Breast epithelium (tissue), 3 donors: ENCODE measurements around the gene TAOK2.

Experiments
- POLR2A ChIP-seq: fragments of 450-650 bp; IDR thresholded peaks from one replicate; pipeline ENCODE4 v1.6.1; 2016; ENCODE audit warnings: antibody characterized with exemption, mild to moderate bottlenecking, moderate library complexity
- POLR2AphosphoS5 ChIP-seq, 3 donors: sonication (generic); formaldehyde crosslinking; IDR thresholded peaks; one replicate each; pipeline ENCODE4 v1.6.1; 2017; ENCODE audit warnings: antibody characterized with exemption in 3 of 3

GRCh38 chr16:30006095-30006473, 32.4 kb downstream of the TAOK2 start:
- TF ChIP-seq POLR2A: no peak
- no peak for TF ChIP-seq POLR2AphosphoS5 (IDR thresholded peaks at IDR 0.05)
